Measurements from ENCODE around the gene PXDN. TPM values are rescaled to one million over a fixed set of nuclear protein-coding genes. Genes with fewer than 3 reads are reported as not detected.
"Not testable (repeated sequence)": the region's sequence is repeated elsewhere in the genome, so short reads cannot be mapped to it uniquely, and the experiment has no call there.

PXDN gene
- total and polyA plus RNA-seq, 5 donors from 2014 or later: 0.79 TPM; not detected in 4

DNA sequence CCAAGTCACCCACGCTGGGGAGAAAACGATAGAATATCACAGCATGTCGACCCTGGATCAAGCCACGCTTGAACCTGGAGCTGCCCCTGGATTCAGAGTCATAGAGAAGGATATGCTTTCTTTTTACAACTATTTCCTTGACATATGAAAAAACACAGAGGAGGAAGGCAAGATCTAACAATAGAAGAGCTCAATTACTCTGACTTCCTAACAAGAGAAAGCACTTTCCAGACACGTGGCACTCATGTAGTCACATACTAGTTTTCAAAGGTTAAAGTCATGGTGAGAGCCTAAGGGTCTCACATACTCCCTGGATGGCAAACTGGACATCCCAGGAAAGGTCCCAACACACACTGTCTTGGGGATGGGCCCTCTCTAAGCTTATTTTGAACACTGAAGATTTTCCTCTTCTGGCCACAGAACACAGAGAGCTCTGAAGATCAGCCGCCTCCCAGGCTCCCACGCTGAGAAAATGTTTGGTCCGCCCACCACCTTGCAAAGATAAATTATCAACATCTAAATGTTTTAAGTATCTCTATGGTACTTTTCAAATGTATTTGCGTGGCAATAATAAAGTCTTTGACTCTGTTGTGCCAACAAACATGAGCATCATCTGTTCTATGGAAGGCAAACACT is 4.9 kb downstream of the PXDN start:
- Histone ChIP-seq H3K9me3 (ENCODE audit: control insufficient read depth in 2 of 2, low read length in 2 of 2) (no peaks in the 10 kb centered on the region), H3K27ac (ENCODE audit: insufficient read depth, low read length, poor library complexity, severe bottlenecking) (no peak overlapping the region), H3K4me3 (ENCODE audit: low read depth, low read length) (no peak overlapping the region), H3K27me3 (ENCODE audit: control insufficient read depth, insufficient read depth, low read length) (no peaks in the 10 kb centered on the region), H3K36me3 (ENCODE audit: control insufficient read depth, insufficient read depth, low read length) (no peaks in the 10 kb centered on the region), H3K4me1 (ENCODE audit: control insufficient read depth, insufficient read depth, low read length, poor library complexity, severe bottlenecking) (no peaks in the 10 kb centered on the region)
- Mint-ChIP-seq H3K4me3 (no peak overlapping the region), H3K27ac (no peak overlapping the region), H3K27me3 (peaks cover 6% of the 10 kb centered on the region), H3K36me3 (no peaks in the 10 kb centered on the region), H3K4me1 (peaks cover 0 to 8% (median 0%) of the 10 kb centered on the region in 4 donors), H3K9me3 (peaks cover 0 to 2% (median 0%) of the 10 kb centered on the region in 7 donors)
- ATAC-seq (ENCODE audit: low read depth in 2 of 2) (no peak), DNase-seq (no peak)

DNA sequence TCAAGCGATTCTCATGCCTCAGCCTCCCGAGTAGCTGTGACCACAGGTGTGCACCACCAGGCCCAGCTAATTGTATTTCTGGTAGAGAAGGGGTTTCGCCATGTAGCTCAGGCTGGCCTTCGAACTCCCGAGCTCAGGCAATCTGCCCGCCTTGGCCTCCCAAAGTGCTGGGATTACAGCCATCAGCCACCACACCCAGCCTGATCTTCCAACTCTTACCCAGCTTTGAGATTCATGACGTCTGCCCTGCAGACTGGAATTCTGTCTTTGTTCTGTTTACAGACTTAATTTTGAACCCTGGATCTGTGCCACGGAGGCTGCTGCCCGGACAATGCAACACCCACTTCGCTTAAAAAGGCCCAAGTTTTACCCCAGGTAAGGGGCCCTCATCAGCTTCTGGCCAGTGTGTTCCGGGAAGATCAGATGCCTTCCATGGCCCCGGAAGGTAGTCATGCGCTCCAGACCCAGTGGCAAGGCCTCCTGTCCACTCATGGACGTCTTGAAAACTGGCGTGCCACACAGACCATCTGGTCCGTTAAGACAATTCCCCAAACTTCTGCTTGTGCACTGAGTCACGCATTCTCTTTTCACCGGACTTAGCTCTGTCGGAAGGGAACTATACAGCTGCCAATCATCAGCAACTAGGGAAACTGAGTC is 5.5 kb downstream of the PXDN start:
- Mint-ChIP-seq H3K36me3 (no peaks in the 10 kb centered on the region), H3K4me1 (peaks cover 0 to 8% (median 0%) of the 10 kb centered on the region in 4 donors), H3K4me3 (no peak overlapping the region), H3K9me3 (peaks cover 0 to 2% (median 0%) of the 10 kb centered on the region in 7 donors), H3K27me3 (peaks cover 6% of the 10 kb centered on the region), H3K27ac (no peak overlapping the region)
- Histone ChIP-seq H3K27me3 (ENCODE audit: control insufficient read depth, insufficient read depth, low read length) (no peaks in the 10 kb centered on the region), H3K9me3 (ENCODE audit: control insufficient read depth in 2 of 2, low read length in 2 of 2) (no peaks in the 10 kb centered on the region), H3K4me1 (ENCODE audit: control insufficient read depth, insufficient read depth, low read length, poor library complexity, severe bottlenecking) (no peaks in the 10 kb centered on the region), H3K4me3 (ENCODE audit: low read depth, low read length) (no peak overlapping the region), H3K36me3 (ENCODE audit: control insufficient read depth, insufficient read depth, low read length) (no peaks in the 10 kb centered on the region), H3K27ac (ENCODE audit: insufficient read depth, low read length, poor library complexity, severe bottlenecking) (no peak overlapping the region)
- ATAC-seq (ENCODE audit: low read depth in 2 of 2): no peak
- no peak for DNase-seq

GRCh38 chr2:1738163-1738562 is 6.2 kb downstream of the PXDN start:
- DNase-seq (no peak), ATAC-seq (ENCODE audit: low read depth in 2 of 2) (no peak)
- Mint-ChIP-seq H3K27ac (no peak overlapping the region), H3K4me3 (no peak overlapping the region), H3K9me3 (peaks cover 0 to 2% (median 0%) of the 10 kb centered on the region in 7 donors), H3K4me1 (peaks cover 0 to 8% (median 0%) of the 10 kb centered on the region in 4 donors), H3K36me3 (no peaks in the 10 kb centered on the region), H3K27me3 (peaks cover 6% of the 10 kb centered on the region)
- Histone ChIP-seq H3K27ac (ENCODE audit: insufficient read depth, low read length, poor library complexity, severe bottlenecking) (no peak overlapping the region), H3K4me3 (ENCODE audit: low read depth, low read length) (no peak overlapping the region), H3K9me3 (ENCODE audit: control insufficient read depth in 2 of 2, low read length in 2 of 2) (no peaks in the 10 kb centered on the region), H3K36me3 (ENCODE audit: control insufficient read depth, insufficient read depth, low read length) (no peaks in the 10 kb centered on the region), H3K27me3 (ENCODE audit: control insufficient read depth, insufficient read depth, low read length) (no peaks in the 10 kb centered on the region), H3K4me1 (ENCODE audit: control insufficient read depth, insufficient read depth, low read length, poor library complexity, severe bottlenecking) (no peaks in the 10 kb centered on the region)

GRCh38 chr2:1736997-1737480 is 7.3 kb downstream of the PXDN start:
- Histone ChIP-seq H3K9me3 (ENCODE audit: control insufficient read depth in 2 of 2, low read length in 2 of 2) (no peaks in the 10 kb centered on the region), H3K4me1 (ENCODE audit: control insufficient read depth, insufficient read depth, low read length, poor library complexity, severe bottlenecking) (no peaks in the 10 kb centered on the region), H3K4me3 (ENCODE audit: low read depth, low read length) (no peak overlapping the region), H3K36me3 (ENCODE audit: control insufficient read depth, insufficient read depth, low read length) (no peaks in the 10 kb centered on the region), H3K27ac (ENCODE audit: insufficient read depth, low read length, poor library complexity, severe bottlenecking) (no peak overlapping the region), H3K27me3 (ENCODE audit: control insufficient read depth, insufficient read depth, low read length) (no peaks in the 10 kb centered on the region)
- no peak for ATAC-seq (ENCODE audit: low read depth in 2 of 2)
- no peak overlapping the region for H3K27ac Mint-ChIP-seq
- H3K4me3 Mint-ChIP-seq: no peak overlapping the region
- H3K4me1 Mint-ChIP-seq: peaks cover 0 to 2% (median 0%) of the 10 kb centered on the region in 4 donors
- DNase-seq: no peak
- no peaks in the 10 kb centered on the region for H3K36me3 Mint-ChIP-seq
- peaks cover 5% of the 10 kb centered on the region for H3K27me3 Mint-ChIP-seq
- H3K9me3 Mint-ChIP-seq: peaks cover 0 to 2% (median 0%) of the 10 kb centered on the region in 7 donors

DNA sequence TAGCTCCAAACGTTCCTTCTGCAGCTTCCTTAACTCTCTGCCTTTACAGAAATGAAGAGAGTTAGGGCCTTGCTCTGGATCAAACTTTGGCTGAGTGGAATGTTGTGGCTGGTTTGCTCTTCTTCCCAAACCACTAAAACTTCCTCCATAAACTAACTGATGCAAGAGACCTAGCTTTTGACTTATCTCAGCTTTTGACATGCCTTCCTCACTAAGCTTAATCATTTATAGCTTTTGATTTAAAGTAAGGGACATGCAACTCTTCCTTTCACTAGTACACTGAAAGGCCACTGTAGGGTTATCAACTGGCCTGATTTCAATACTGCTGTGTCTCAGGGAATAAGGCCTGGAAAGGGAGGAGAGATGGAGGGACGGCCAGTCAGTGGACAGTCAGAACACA is 8.3 kb downstream of the PXDN start:
- H3K4me1 Mint-ChIP-seq: no peaks in the 10 kb centered on the region

DNA sequence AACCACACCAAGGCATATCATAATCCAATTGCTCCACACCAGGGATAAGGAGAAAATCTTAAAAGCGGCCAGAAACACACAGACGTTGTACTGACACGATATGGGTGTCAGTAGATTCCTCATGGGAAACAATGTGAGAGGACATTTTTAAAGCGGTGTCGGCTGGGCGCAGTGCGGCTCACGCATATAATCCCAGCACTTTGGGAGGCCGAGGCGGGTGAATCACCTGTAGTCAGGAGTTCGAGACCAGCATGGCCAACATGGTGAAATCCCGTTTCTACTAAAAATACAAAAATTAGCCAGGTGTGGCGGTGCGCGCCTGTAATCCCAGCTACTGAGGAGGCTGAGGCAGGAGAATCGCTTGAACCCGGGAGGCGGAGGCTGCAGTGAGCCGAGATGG is 11.0 kb downstream of the PXDN start:
- not testable (repeated sequence) for H3K36me3 Mint-ChIP-seq; H3K27me3 ChIP-seq (ENCODE audit: control insufficient read depth, insufficient read depth, low read length); H3K9me3 Mint-ChIP-seq; ATAC-seq (ENCODE audit: low read depth in 2 of 2); H3K4me1 Mint-ChIP-seq; H3K27ac Mint-ChIP-seq; DNase-seq; H3K4me1 ChIP-seq (ENCODE audit: control insufficient read depth, insufficient read depth, low read length, poor library complexity, severe bottlenecking); H3K4me3 ChIP-seq (ENCODE audit: low read depth, low read length); H3K27ac ChIP-seq (ENCODE audit: insufficient read depth, low read length, poor library complexity, severe bottlenecking); H3K9me3 ChIP-seq (ENCODE audit: control insufficient read depth in 2 of 2, low read length in 2 of 2); H3K27me3 Mint-ChIP-seq; H3K36me3 ChIP-seq (ENCODE audit: control insufficient read depth, insufficient read depth, low read length); H3K4me3 Mint-ChIP-seq

More for the DNA sequence above, 8.3 kb downstream of the PXDN start:
- no peak overlapping the region for H3K4me3 Mint-ChIP-seq
- H3K27ac Mint-ChIP-seq: no peak overlapping the region
- Histone ChIP-seq H3K27me3 (ENCODE audit: control insufficient read depth, insufficient read depth, low read length) (no peaks in the 10 kb centered on the region), H3K4me3 (ENCODE audit: low read depth, low read length) (no peak overlapping the region), H3K9me3 (ENCODE audit: control insufficient read depth in 2 of 2, low read length in 2 of 2) (no peaks in the 10 kb centered on the region), H3K4me1 (ENCODE audit: control insufficient read depth, insufficient read depth, low read length, poor library complexity, severe bottlenecking) (no peaks in the 10 kb centered on the region), H3K27ac (ENCODE audit: insufficient read depth, low read length, poor library complexity, severe bottlenecking) (no peak overlapping the region), H3K36me3 (ENCODE audit: control insufficient read depth, insufficient read depth, low read length) (no peaks in the 10 kb centered on the region)
- peaks cover 0 to 2% (median 0%) of the 10 kb centered on the region in 7 donors for H3K9me3 Mint-ChIP-seq
- H3K36me3 Mint-ChIP-seq: no peaks in the 10 kb centered on the region
- DNase-seq (no peak), ATAC-seq (ENCODE audit: low read depth in 2 of 2) (no peak)
- no peaks in the 10 kb centered on the region for H3K27me3 Mint-ChIP-seq

DNA sequence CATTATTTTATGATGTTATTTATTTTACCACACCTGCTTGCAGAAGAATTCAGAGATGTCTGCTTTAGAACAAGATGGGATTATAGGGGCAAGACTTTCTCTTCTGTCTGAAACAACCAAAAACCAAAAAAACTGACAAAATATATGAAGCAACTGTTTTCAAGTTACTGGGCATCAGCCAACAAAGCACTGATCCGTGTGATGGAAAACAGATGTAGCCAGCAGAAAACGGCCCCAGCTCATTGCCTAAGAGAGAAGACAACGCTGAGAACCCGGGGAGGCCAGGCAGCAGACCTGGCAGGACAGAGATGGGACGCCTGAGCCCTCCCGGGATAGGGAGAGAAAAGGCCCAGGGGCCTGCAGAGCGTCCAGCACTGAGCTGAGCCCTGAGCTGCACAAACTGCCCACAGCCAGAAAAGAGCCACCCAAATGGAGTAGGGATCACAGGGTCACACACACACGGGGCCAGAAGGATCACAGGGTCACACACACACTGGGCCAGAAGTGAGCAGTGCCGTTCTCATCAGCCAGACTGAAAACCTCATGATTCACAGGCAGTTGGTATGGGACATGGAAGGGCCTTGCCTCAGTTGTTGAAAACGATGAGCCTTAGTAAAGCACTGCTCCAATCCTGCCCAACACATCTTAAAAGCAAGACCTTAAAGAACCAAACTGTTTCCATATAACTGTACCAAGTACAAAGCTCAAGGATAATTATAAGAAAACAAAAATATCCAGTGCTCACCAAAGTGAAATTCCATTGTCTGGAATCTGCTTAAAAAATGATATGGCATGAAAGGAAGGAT is 12.1 kb downstream of the PXDN start:
- Mint-ChIP-seq H3K4me1 (no peaks in the 10 kb centered on the region), H3K9me3 (peaks cover 0 to 2% (median 0%) of the 10 kb centered on the region in 7 donors), H3K27me3 (no peaks in the 10 kb centered on the region), H3K36me3 (no peaks in the 10 kb centered on the region), H3K27ac (no peak overlapping the region), H3K4me3 (no peak overlapping the region)
- H3K4me3 ChIP-seq (ENCODE audit: low read depth, low read length): no peak overlapping the region
- H3K36me3 ChIP-seq (ENCODE audit: control insufficient read depth, insufficient read depth, low read length): no peaks in the 10 kb centered on the region
- no peaks in the 10 kb centered on the region for H3K9me3 ChIP-seq (ENCODE audit: control insufficient read depth in 2 of 2, low read length in 2 of 2)
- no peak for DNase-seq
- H3K27me3 ChIP-seq (ENCODE audit: control insufficient read depth, insufficient read depth, low read length): no peaks in the 10 kb centered on the region
- H3K27ac ChIP-seq (ENCODE audit: insufficient read depth, low read length, poor library complexity, severe bottlenecking): no peak overlapping the region
- ATAC-seq (ENCODE audit: low read depth in 2 of 2): no peak
- H3K4me1 ChIP-seq (ENCODE audit: control insufficient read depth, insufficient read depth, low read length, poor library complexity, severe bottlenecking): no peaks in the 10 kb centered on the region
